DMS 273 (cell line): ENCODE data around the gene POP4.

Source experiments
- DNase-seq: peaks from one replicate; lab custom pipeline; 2025; ENCODE audit not compliant: unreplicated experiment; lab: John Stamatoyannopoulos, UW

POP4 gene

GRCh38 chr19:29629836-29630534 is 23.9 kb downstream of the POP4 start:
- no peak for DNase-seq

- no peak for DNase-seq
Observed at GRCh38 chr19:29630655-29631054, 24.6 kb downstream of the POP4 start.

- DNase-seq = no peak
Observed at GRCh38 chr19:29631450-29631849, 25.4 kb downstream of the POP4 start.

DNA sequence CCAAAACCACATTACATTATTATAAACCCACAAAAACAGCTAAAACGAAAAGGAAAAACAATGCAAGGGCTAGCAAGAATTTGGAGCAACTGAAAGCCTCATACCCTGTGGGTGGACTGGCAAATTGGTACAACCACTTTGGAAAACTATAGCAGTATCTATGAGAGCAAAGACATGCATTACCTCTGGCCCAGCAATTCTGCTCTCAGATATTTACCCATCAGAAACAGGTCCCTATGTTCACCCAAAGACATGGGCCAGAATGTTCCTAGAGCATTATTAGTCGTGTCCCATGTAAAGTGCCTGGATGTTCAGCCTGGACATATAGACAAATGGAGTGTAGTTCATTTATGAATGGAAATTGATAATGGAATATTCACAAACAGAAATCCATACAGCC is 27.9 kb downstream of the POP4 start:
- DNase-seq = no peak

DNA sequence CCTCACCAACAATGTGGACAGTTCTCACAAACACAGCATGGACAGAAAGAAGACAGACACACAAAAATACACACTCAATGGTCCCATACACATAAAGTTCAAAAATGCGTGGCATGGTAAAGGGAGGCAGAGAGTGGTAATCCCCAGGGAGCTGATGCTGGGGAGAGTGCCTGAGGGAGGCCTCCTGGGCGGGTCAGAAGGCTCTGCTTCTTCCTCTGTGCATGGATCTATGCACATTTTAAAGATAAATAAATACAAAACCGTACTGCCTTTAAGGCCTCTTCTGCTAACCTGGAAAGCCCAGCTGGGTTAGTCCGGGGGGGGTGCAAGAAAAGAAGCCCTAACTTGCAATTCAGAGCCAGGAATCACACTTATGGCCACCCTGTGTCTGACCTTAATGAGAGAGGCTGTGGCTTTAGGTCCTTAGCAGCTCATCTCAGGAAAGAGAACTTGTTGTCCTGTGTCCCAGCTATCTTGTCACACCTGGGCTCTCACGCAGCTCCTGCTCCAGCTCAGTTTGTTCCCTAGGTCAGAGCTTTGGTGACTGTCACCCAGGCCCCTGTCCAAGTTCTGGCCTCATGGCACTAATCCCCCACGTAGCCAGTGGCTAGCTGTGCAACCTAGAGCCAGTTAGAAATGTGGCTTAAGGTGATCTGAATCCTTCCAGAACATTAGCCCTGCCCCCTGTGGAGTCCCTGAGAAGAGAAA is 28.5 kb downstream of the POP4 start:
- no peak for DNase-seq

GRCh38 chr19:29635963-29636362 is 29.9 kb downstream of the POP4 start:
- no peak for DNase-seq

- no peak for DNase-seq
Observed at GRCh38 chr19:29636553-29637360, 30.7 kb downstream of the POP4 start.

GRCh38 chr19:29639086-29639485 is 33.0 kb downstream of the POP4 start:
- no peak for DNase-seq

DNA sequence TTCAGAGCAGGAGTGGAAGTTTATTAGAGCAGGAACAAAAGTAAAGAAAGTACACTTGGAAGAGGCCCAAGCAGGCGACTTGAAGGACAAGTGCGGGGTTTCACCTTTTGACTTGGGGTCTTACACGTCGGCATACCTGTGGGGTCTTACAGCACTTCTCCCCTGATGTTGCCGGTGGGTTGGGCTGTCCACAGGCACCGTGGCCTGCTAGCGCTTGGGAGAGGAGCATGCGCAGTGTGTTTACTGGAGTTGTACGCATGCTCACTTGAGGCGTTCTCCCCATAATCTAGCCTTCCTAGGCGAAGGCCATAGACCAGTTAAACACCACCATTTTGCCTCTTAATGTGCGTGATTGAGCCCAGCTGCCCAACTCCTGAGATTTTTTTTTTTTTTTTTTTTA is 34.1 kb downstream of the POP4 start:
- DNase-seq = no peak

GRCh38 chr19:29641597-29641996 is 35.5 kb downstream of the POP4 start:
- no peak for DNase-seq

DNA sequence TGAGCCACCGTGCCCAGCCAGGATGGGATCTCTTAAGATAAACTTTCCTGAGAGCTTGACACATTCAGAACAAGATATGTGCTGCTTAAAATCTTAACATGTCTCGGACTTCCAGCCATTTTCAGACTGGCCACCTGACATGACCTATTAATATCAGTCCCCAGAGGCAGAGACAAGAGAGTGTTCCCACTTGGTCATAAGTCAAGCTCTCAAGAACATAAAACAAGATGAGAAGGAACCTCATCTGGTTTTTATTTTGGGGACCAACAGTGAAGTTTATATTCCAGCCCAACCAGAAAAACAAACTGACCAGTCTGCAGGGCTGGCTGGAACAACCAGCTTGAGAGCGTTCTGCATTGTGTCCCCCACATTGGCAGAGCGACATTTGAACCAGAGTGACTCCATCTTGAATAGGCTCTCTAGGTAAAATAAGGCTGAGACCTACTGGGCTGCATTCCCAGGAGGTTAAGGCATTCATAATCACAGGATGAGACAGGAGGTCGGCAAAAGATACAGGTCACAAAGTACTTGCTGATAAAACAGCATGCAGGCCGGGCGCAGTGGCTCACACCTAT is 37.4 kb downstream of the POP4 start:
- no peak for DNase-seq

GRCh38 chr19:29644210-29644609 is 38.1 kb downstream of the POP4 start:
- DNase-seq = no peak

DNA sequence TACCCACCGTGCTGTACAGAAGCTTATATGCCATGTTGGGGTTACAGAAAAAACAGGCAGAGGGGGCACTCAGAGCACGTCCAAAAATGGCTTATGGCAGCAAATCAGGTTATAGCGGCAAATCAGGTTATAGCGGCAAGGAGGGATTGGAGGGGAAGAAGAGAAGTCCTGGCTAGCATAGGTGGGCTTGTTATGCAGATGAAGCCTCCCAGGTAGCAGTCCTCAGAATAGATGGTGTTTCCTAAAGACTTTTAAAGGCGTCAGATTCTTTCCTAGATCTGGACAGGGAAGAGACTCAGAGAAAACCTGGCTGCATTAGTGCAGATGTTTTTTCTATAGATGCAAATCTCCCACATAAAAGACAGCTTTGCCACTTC is 39.4 kb downstream of the POP4 start:
- DNase-seq = no peak

- DNase-seq = no peak
Observed at GRCh38 chr19:29645911-29646310, 39.8 kb downstream of the POP4 start.

GRCh38 chr19:29650772-29651387 is 44.8 kb downstream of the POP4 start:
- DNase-seq = no peak

DNA sequence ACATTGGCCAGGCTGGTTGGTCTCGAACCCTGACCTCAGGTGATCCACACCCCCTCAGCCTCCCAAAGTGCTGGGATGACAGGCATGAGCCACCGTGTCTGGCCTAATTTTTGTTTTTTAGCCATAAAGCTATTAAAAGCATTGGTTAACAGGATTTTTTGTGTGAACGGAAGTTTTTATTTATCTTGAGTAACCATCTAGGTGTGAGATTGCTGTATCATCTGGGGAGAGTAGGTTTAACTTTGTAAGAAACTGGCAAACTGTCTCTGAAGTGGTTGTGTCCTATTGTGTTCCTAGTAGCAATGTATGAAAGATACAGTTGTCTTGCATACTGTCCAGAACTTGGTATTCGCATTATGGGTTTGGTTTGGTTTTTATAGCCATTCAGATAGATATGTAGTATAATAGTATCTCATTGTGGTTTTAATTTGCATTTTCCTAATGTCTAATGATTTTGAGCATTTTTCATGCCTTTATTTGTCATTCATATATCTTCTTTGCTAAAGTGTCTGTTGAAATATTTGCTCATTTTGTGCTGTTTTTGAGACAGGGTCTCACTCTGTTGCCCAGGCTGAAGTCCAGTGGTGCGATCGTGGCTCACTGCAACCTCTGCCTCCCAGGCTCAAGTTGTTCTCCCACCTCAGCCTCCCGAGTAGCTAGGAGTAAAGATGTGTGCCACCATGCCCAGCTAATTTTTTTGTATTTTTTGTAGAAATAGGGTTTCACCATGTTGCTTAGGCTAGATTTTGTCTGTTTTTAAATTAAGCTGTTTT is 45.7 kb downstream of the POP4 start:
- no peak for DNase-seq

GRCh38 chr19:29653398-29653797 is 47.3 kb downstream of the POP4 start:
- DNase-seq = no peak

DNA sequence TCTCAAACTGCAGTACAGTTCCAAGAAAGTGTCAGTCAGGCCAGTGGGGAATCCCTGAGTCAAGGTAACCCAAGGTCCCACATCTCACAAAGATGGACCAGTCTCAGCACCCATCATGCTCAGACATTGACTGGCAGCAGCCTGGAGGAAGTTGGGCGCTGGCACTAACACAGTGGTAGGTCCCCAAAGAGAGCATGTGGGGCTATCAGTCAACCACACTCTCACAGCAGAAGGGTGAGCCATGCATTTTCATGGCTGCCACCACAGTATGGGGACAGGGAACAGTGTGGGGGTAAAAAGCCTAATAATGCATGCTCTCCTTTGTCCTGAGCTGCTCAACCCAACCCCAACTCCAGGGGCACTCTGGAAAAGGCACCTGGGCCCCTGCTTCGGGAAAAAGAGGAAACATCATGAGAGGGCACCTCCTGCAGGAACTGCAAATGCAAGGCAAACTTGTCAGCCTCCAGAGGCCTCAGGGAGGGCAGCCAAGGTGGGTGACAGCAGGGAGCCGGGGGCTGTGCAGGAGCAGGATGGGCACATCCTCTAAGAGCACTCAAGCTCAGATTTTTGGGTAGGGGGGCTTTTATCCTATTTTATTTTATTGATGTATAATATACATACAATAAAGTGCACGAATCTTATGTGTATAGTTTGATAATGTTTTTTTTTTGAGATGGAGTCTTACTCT is 49.7 kb downstream of the POP4 start:
- DNase-seq = no peak

GRCh38 chr19:29658221-29658991 is 52.3 kb downstream of the POP4 start:
- DNase-seq = no peak
